Astrocyte (in vitro differentiated cells and primary cell): Measurements from ENCODE around the gene DBT. TPM values are rescaled to one million over a fixed set of nuclear protein-coding genes. Genes with fewer than 3 reads are reported as not detected.

ENCODE experiments used
- DNase-seq: peaks from one replicate; pipeline ENCODE4 v3.0.0-alpha.2; 2010; ENCODE audit warnings: low read depth
- FAIRE-seq: peaks from 2 replicates; lab custom pipeline; 2011; peaks lifted over from hg19 to GRCh38; lab: Jason Lieb, UNC
- H2AFZ ChIP-seq: 2 replicates; pipeline ENCODE4 v1.6.0; 2012; ENCODE audit warnings: low read depth, low read length, inconsistent platforms
- H3K27ac ChIP-seq: 2 replicates; pipeline ENCODE4 v1.5.1; 2011; ENCODE audit warnings: low read depth, low read length, inconsistent platforms
- H3K27me3 ChIP-seq: 2 replicates; pipeline ENCODE4 v1.6.0; 2011; ENCODE audit warnings: low read length, inconsistent platforms; ENCODE audit not compliant: insufficient read depth
- H3K36me3 ChIP-seq: 2 replicates; pipeline ENCODE4 v1.5.1; 2011; ENCODE audit warnings: low read length, inconsistent platforms; ENCODE audit not compliant: insufficient read depth
- H3K4me1 ChIP-seq: 2 replicates; pipeline ENCODE4 v1.5.1; 2011; ENCODE audit warnings: low read length, inconsistent platforms; ENCODE audit not compliant: insufficient read depth
- H3K4me2 ChIP-seq: 2 replicates; pipeline ENCODE4 v1.6.0; 2012; ENCODE audit warnings: low read length, inconsistent platforms
- H3K4me3 ChIP-seq: 2 replicates; pipeline ENCODE4 v1.5.1; 2011; ENCODE audit warnings: low read depth, mild to moderate bottlenecking, low read length, inconsistent platforms; ENCODE audit not compliant: insufficient read depth
- H3K79me2 ChIP-seq: 2 replicates; pipeline ENCODE4 v1.6.0; 2012; ENCODE audit warnings: mild to moderate bottlenecking, low read length, inconsistent platforms; ENCODE audit not compliant: insufficient read depth
- H3K9ac ChIP-seq: 2 replicates; pipeline ENCODE4 v1.6.0; 2012; ENCODE audit warnings: mild to moderate bottlenecking, low read length, inconsistent platforms
- H3K9me3 ChIP-seq: 2 replicates; pipeline ENCODE4 v1.5.1; 2012; ENCODE audit warnings: low read depth, mild to moderate bottlenecking, low read length, inconsistent platforms; ENCODE audit not compliant: insufficient read depth
- H4K20me1 ChIP-seq: 2 replicates; pipeline ENCODE4 v1.6.0; 2012; ENCODE audit warnings: low read length, inconsistent platforms; ENCODE audit not compliant: insufficient read depth
- H3K27ac Mint-ChIP-seq: one replicate; pipeline ENCODE4 v1.8.0; 2021; ENCODE audit warnings: mild to moderate bottlenecking, mixed read lengths; ENCODE audit not compliant: unreplicated experiment
- H3K27me3 Mint-ChIP-seq: one replicate; pipeline ENCODE4 v1.8.0; 2021; ENCODE audit warnings: low read depth, mixed read lengths; ENCODE audit not compliant: unreplicated experiment
- H3K36me3 Mint-ChIP-seq: one replicate; pipeline ENCODE4 v1.8.0; 2021; ENCODE audit warnings: low read depth, mixed read lengths; ENCODE audit not compliant: unreplicated experiment
- H3K4me1 Mint-ChIP-seq: one replicate; pipeline ENCODE4 v1.8.0; 2021; ENCODE audit warnings: low read depth, mixed read lengths; ENCODE audit not compliant: unreplicated experiment
- H3K4me3 Mint-ChIP-seq: one replicate; pipeline ENCODE4 v1.8.0; 2021; ENCODE audit warnings: mild to moderate bottlenecking, moderate library complexity, mixed read lengths; ENCODE audit not compliant: unreplicated experiment
- H3K9me3 Mint-ChIP-seq: one replicate; pipeline ENCODE4 v1.8.0; 2021; ENCODE audit warnings: mild to moderate bottlenecking, mixed read lengths; ENCODE audit not compliant: unreplicated experiment
- EZH2 ChIP-seq: IDR thresholded peaks from 2 replicates; pipeline ENCODE4 v1.6.1; 2012; ENCODE audit warnings: mild to moderate bottlenecking, low read length, inconsistent platforms; ENCODE audit not compliant: insufficient read depth
- total RNA-seq: library from RNA; stranded (reverse); gene quantifications from 2 replicates; pipeline ENCODE4 v1.2.1, GENCODE V29; 2021
- TF ChIP-seq, protein P1 (sequence below): IDR thresholded peaks from 2 replicates; pipeline ENCODE4 v1.5.1; 2011; ENCODE audit warnings: low read depth, mild to moderate bottlenecking, inconsistent platforms, low read length, moderate library complexity; ENCODE audit not compliant: insufficient read depth

DBT gene
- total RNA-seq, 1 donor from 2014 or later: 14.2 TPM

DNA sequence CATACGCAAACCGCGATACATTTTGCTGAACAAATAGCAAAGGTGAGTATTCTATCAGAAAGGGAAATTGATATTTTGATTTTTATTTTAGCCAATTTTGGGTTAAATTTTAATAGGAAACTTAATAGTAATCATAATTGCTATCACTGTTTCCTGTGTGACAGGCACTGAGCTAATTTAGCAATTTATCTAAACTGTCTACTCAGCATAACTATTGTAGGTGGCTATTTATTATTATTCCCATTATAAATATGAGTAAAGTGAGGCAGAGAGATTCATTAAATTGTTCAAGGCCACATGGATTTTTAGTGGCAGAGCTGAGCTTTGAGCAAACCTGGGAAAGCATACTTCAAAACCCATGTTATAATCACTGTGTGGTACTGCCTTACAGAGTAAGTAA, 37.5 kb upstream of the DBT start:
- peaks cover 10% of the 10 kb centered on the region for H3K36me3 Mint-ChIP-seq
- FAIRE-seq: no peak
- no peak overlapping the region for H3K27ac ChIP-seq
- no peak overlapping the region for H3K27ac Mint-ChIP-seq
- H4K20me1 ChIP-seq: peaks cover 1% of the 10 kb centered on the region
- no peaks in the 10 kb centered on the region for H3K27me3 Mint-ChIP-seq
- H3K4me2 ChIP-seq: no peak overlapping the region
- H3K4me3 Mint-ChIP-seq: no peak overlapping the region
- no peaks in the 10 kb centered on the region for H3K4me1 ChIP-seq
- no peaks in the 10 kb centered on the region for H3K27me3 ChIP-seq
- H3K9me3 Mint-ChIP-seq: no peaks in the 10 kb centered on the region
- H3K9me3 ChIP-seq: no peaks in the 10 kb centered on the region
- no peak overlapping the region for H2AFZ ChIP-seq
- H3K4me1 Mint-ChIP-seq: no peaks in the 10 kb centered on the region
- H3K79me2 ChIP-seq: no peaks in the 10 kb centered on the region
- H3K36me3 ChIP-seq: peaks cover 31% of the 10 kb centered on the region
- no peak overlapping the region for H3K9ac ChIP-seq
- no peak overlapping the region for H3K4me3 ChIP-seq
- no peak for TF ChIP-seq EZH2
- TF ChIP-seq, protein P1, sequence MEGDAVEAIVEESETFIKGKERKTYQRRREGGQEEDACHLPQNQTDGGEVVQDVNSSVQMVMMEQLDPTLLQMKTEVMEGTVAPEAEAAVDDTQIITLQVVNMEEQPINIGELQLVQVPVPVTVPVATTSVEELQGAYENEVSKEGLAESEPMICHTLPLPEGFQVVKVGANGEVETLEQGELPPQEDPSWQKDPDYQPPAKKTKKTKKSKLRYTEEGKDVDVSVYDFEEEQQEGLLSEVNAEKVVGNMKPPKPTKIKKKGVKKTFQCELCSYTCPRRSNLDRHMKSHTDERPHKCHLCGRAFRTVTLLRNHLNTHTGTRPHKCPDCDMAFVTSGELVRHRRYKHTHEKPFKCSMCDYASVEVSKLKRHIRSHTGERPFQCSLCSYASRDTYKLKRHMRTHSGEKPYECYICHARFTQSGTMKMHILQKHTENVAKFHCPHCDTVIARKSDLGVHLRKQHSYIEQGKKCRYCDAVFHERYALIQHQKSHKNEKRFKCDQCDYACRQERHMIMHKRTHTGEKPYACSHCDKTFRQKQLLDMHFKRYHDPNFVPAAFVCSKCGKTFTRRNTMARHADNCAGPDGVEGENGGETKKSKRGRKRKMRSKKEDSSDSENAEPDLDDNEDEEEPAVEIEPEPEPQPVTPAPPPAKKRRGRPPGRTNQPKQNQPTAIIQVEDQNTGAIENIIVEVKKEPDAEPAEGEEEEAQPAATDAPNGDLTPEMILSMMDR: no peak
- no peak for DNase-seq

DNA sequence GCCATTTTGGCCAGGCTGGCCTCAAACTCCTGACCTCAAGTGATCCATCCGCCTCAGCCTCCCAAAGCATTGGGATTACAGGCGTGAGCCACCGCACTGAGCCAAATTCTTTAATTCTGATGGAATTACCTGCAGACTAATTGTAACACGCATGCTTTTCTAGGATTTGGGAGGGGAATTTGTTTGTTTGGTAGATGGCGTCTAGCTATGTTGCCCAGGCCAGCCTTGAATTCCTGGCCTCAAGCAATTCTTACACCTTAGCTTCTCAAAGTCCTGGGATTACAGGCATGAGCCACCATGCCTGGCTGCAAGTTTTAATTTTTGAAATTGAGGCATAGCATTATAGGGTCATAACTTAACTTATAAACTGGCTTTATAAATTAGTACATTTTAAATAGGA, 35.0 kb upstream of the DBT start:
- Mint-ChIP-seq H3K27me3 (no peaks in the 10 kb centered on the region), H3K36me3 (peaks cover 12% of the 10 kb centered on the region)
- H3K36me3 ChIP-seq: peaks cover 36% of the 10 kb centered on the region

More for the DNA sequence above, 35.0 kb upstream of the DBT start:
- Histone ChIP-seq H4K20me1 (peaks cover 15% of the 10 kb centered on the region), H3K9me3 (no peaks in the 10 kb centered on the region), H3K4me2 (no peak overlapping the region), H2AFZ (no peak overlapping the region), H3K9ac (no peak overlapping the region), H3K27me3 (no peaks in the 10 kb centered on the region), H3K27ac (no peak overlapping the region), H3K4me3 (no peak overlapping the region), H3K4me1 (no peaks in the 10 kb centered on the region), H3K79me2 (peaks cover 9% of the 10 kb centered on the region)
- DNase-seq (no peak), FAIRE-seq (no peak)
- no peaks in the 10 kb centered on the region for H3K4me1 Mint-ChIP-seq
- H3K4me3 Mint-ChIP-seq: no peak overlapping the region
- TF ChIP-seq, protein P1: no peak
- TF ChIP-seq EZH2: no peak
- H3K9me3 Mint-ChIP-seq: no peaks in the 10 kb centered on the region
- H3K27ac Mint-ChIP-seq: no peak overlapping the region
